Endothelial cell of umbilical vein (primary cell): Measurements from ENCODE around the gene KLHL13. TPM values are rescaled to one million over a fixed set of nuclear protein-coding genes. Genes with fewer than 3 reads are reported as not detected.

Experiments used
- BruUV-seq: library from RNA; stranded (reverse); fragments of 400-500 nt; replicated peaks from 2 replicates; lab custom pipeline; 2021; lab: Mats Ljungman, UMichigan
- CTCF ChIA-PET: fragments of 300-600, 350-600 bp; sonication (Branson Sonifier 250); formaldehyde crosslinking; loops from one replicate; lab custom pipeline; 2021; ENCODE audit warnings: antibody characterized with exemption, inconsistent platforms; lab: Charles Lee
- POLR2A ChIA-PET: fragments of 300-600, 350-600 bp; sonication (Branson Sonifier 250); formaldehyde crosslinking; loops from one replicate; lab custom pipeline; 2021; ENCODE audit warnings: antibody characterized with exemption, inconsistent platforms; lab: Charles Lee
- DNase-seq: peaks from one replicate; pipeline ENCODE4 v3.0.0-alpha.2; 2011; ENCODE audit warnings: low read depth, low spot score
- FAIRE-seq: peaks from 2 replicates; lab custom pipeline; 2011; peaks lifted over from hg19 to GRCh38; lab: Jason Lieb, UNC
- H2AFZ ChIP-seq: 2 replicates; pipeline ENCODE4 v1.6.0; 2012; ENCODE audit warnings: low read depth, low read length, control low read depth, inconsistent platforms
- H3K27ac ChIP-seq: 2 replicates; pipeline ENCODE4 v1.5.1; 2011; ENCODE audit warnings: low read depth, mild to moderate bottlenecking, control low read depth, low read length, moderate library complexity; ENCODE audit not compliant: insufficient read depth
- H3K27me3 ChIP-seq, 2 experiments: 2 replicates each; pipeline versions ENCODE4 v1.6.0 to v1.6.1; 2011; ENCODE audit warnings: low read length in 2 of 2, mixed read lengths in 1 of 2; ENCODE audit not compliant: control insufficient read depth in 2 of 2, insufficient read depth in 2 of 2
- H3K36me3 ChIP-seq, 2 experiments: 2 replicates in 1 of 2; 3 replicates in 1 of 2; pipeline ENCODE4 v1.5.1; 2011; ENCODE audit warnings: low read length in 2 of 2, mild to moderate bottlenecking in 1 of 2, moderate library complexity in 1 of 2; ENCODE audit not compliant: control insufficient read depth in 2 of 2, insufficient read depth in 2 of 2; ENCODE audit errors: extremely low read depth in 1 of 2
- H3K4me1 ChIP-seq: 3 replicates; pipeline ENCODE4 v1.5.1; 2011; ENCODE audit warnings: mild to moderate bottlenecking, low read length; ENCODE audit not compliant: control insufficient read depth, insufficient read depth; ENCODE audit errors: extremely low read depth
- H3K4me2 ChIP-seq: 2 replicates; pipeline ENCODE4 v1.6.1; 2011; ENCODE audit warnings: low read length, control low read depth, mixed read lengths; ENCODE audit not compliant: insufficient read depth
- H3K4me3 ChIP-seq, 3 experiments: fragments of 200-600 bp in 1 of 3; sonication (generic), shearing (Covaris generic) in 1 of 3; replicated peaks in 1 of 3; 2 replicates each; pipeline ENCODE4 v1.5.1; 2011 to 2016; ENCODE audit warnings: control low read depth in 3 of 3, low read length in 3 of 3, mild to moderate bottlenecking in 2 of 3, inconsistent platforms in 1 of 3, low read depth in 1 of 3, moderate library complexity in 1 of 3; ENCODE audit not compliant: insufficient read depth in 1 of 3
- H3K79me2 ChIP-seq: 2 replicates; pipeline ENCODE4 v1.6.0; 2012; ENCODE audit warnings: low read length, inconsistent platforms; ENCODE audit not compliant: control insufficient read depth, insufficient read depth
- H3K9ac ChIP-seq: replicated peaks from 2 replicates; pipeline ENCODE3; 2011; ENCODE audit warnings: low read length, control low read depth; ENCODE audit not compliant: insufficient read depth; ENCODE audit errors: extremely low read depth
- H3K9me1 ChIP-seq: replicated peaks from 3 replicates; pipeline ENCODE4 v1.6.0; 2011; ENCODE audit warnings: mild to moderate bottlenecking, low read length; ENCODE audit not compliant: control insufficient read depth, insufficient read depth; ENCODE audit errors: extremely low read depth
- H3K9me3 ChIP-seq: replicated peaks from 2 replicates; pipeline ENCODE4 v1.5.1; 2012; ENCODE audit warnings: low read length, inconsistent platforms; ENCODE audit not compliant: control insufficient read depth, insufficient read depth
- H4K20me1 ChIP-seq: replicated peaks from 2 replicates; pipeline ENCODE3; 2011; ENCODE audit warnings: mild to moderate bottlenecking, low read length; ENCODE audit not compliant: control insufficient read depth, insufficient read depth; ENCODE audit errors: extremely low read depth
- EZH2 ChIP-seq: IDR thresholded peaks from 2 replicates; pipeline ENCODE4 v1.6.1; 2012; ENCODE audit warnings: borderline replicate concordance, low read depth, mild to moderate bottlenecking, moderate library complexity, low read length, inconsistent platforms; ENCODE audit not compliant: severe bottlenecking
- FOS ChIP-seq: IDR thresholded peaks from 2 replicates; pipeline ENCODE4 v1.6.1; 2011; ENCODE audit warnings: mild to moderate bottlenecking, low read length, moderate library complexity, borderline replicate concordance; ENCODE audit not compliant: insufficient read depth
- GATA2 ChIP-seq: IDR thresholded peaks from 2 replicates; pipeline ENCODE4 v1.7.0; 2011; ENCODE audit warnings: low read depth, mild to moderate bottlenecking, moderate library complexity, mixed read lengths, low read length; ENCODE audit not compliant: insufficient read length, insufficient read depth
- JUN ChIP-seq: IDR thresholded peaks from 2 replicates; pipeline ENCODE4 v1.6.1; 2011; ENCODE audit warnings: borderline replicate concordance, low read depth; ENCODE audit not compliant: insufficient read length, insufficient read depth
- MAX ChIP-seq: IDR thresholded peaks from 2 replicates; pipeline ENCODE4 v1.6.1; 2011; ENCODE audit not compliant: insufficient read depth, insufficient read length
- POLR2A ChIP-seq: IDR thresholded peaks from 2 replicates; pipeline ENCODE4 v1.6.1; 2012; ENCODE audit warnings: low read depth, mild to moderate bottlenecking, control low read depth, low read length
- POLR2AphosphoS5 ChIP-seq: IDR thresholded peaks from 2 replicates; pipeline ENCODE4 v1.6.1; 2012; ENCODE audit warnings: low read depth, mild to moderate bottlenecking, control low read depth, low read length, moderate library complexity; ENCODE audit not compliant: insufficient read depth
- dilution Hi-C: fragments of 300-500 bp; cut with MboI; formaldehyde crosslinking; loops from one replicate; pipeline ENCODE4 v1.15.0; 2019; ENCODE audit warnings: low sequenced_read_pairs; ENCODE audit not compliant: extremely low pct_ligation_motif_present
- intact Hi-C: fragments of 100-400 bp; cut with micrococcal nuclease; formaldehyde crosslinking; loops from one replicate; pipeline ENCODE4 v1.10.0; 2022
- polyA plus RNA-seq, 4 experiments: library from polyadenylated mRNA; depleted of rRNA in 3 of 4; stranded (reverse) in 3 of 4; unstranded in 1 of 4; fragments of >200 nt; gene quantifications; 2 replicates each; pipeline versions ENCODE4 v1.2.1 to v1.2.3, GENCODE V29; 2011 to 2012; ENCODE audit warnings: missing spikeins in 1 of 4
- total RNA-seq: library from RNA; stranded (reverse); gene quantifications from 2 replicates; pipeline ENCODE4 v1.2.3, GENCODE V29; 2021

The KLHL13 gene
- total and polyA plus RNA-seq, 2 donors (not counting 3 experiments of a cell fraction or from before 2014, with no cell fraction given) = 15.3 to 18.2 TPM

GRCh38 chrX:117996408-117996807 is 120.2 kb downstream of the KLHL13 start:
- Histone ChIP-seq H3K9me1 (no peaks in the 10 kb centered on the region), H3K36me3 (no peaks in the 10 kb centered on the region), H3K9ac (no peak overlapping the region), H4K20me1 (no peaks in the 10 kb centered on the region), H2AFZ (no peak overlapping the region), H3K4me3 (no peak overlapping the region), H3K79me2 (no peaks in the 10 kb centered on the region), H3K27ac (no peak overlapping the region), H3K4me1 (no peaks in the 10 kb centered on the region), H3K4me2 (no peak overlapping the region), H3K9me3 (no peaks in the 10 kb centered on the region), H3K27me3 (no peaks in the 10 kb centered on the region)
- DNase-seq = no peak
- CTCF ChIA-PET = interaction anchor here (0.5 to 1.9 kb wide), 7 partner anchors 187 to 259 kb away, joined by 3 to 16 read pairs (median 3); no protein-coding TSS in a partner anchor
- POLR2A ChIA-PET = no interaction called here
- no peak for TF ChIP-seq POLR2A
- TF ChIP-seq MAX = no peak
- dilution Hi-C loops = no loop called here
- BruUV-seq = no TSS peak
- intact Hi-C loops = loop anchor here (2.0 kb wide), 1 partner anchor 256 kb away; no protein-coding TSS in a partner anchor
- no peak for FAIRE-seq

GRCh38 chrX:117995378-117995777 is 121.2 kb downstream of the KLHL13 start:
- no TSS peak for BruUV-seq
- CTCF ChIA-PET = interaction anchor here (1.9 kb wide), 1 partner anchor 260 kb away, joined by 16 read pairs; no protein-coding TSS in a partner anchor
- dilution Hi-C loops = no loop called here

More at GRCh38 chrX:117995378-117995777, 121.2 kb downstream of the KLHL13 start:
- intact Hi-C loops = no loop called here
- POLR2A ChIA-PET = no interaction called here
- no peaks in the 10 kb centered on the region for H3K79me2 ChIP-seq
- H2AFZ ChIP-seq = no peak overlapping the region
- no peaks in the 10 kb centered on the region for H4K20me1 ChIP-seq
- no peak overlapping the region for H3K27ac ChIP-seq
- no peaks in the 10 kb centered on the region for H3K36me3 ChIP-seq
- H3K4me3 ChIP-seq = no peak overlapping the region
- H3K9ac ChIP-seq = no peak overlapping the region
- DNase-seq (no peak), FAIRE-seq (no peak)
- H3K9me1 ChIP-seq = no peaks in the 10 kb centered on the region
- no peak for TF ChIP-seq GATA2
- TF ChIP-seq JUN = no peak
- no peak for TF ChIP-seq EZH2
- TF ChIP-seq POLR2AphosphoS5 = no peak
- no peak for TF ChIP-seq FOS
- H3K27me3 ChIP-seq = no peaks in the 10 kb centered on the region
- H3K4me1 ChIP-seq = no peaks in the 10 kb centered on the region
- H3K4me2 ChIP-seq = no peak overlapping the region
- no peaks in the 10 kb centered on the region for H3K9me3 ChIP-seq
